SW480 (cell line): ENCODE results near the gene ALB.
A peak's percentile ranks its signal among the peaks of the same experiment; 100 is the strongest.

ENCODE experiments used
- DNase-seq: peaks from one replicate; pipeline ENCODE4 v3.0.0-alpha.2; 2016; ENCODE audit warnings: low spot score

ALB gene

GRCh38 chr4:73409012-73409862, 5.2 kb downstream of the ALB start:
- DNase-seq, result no peak

GRCh38 chr4:73409978-73410548, 6.0 kb downstream of the ALB start:
- no peak for DNase-seq

GRCh38 chr4:73410916-73411730, 7.0 kb downstream of the ALB start:
- DNase-seq, result no peak

DNA sequence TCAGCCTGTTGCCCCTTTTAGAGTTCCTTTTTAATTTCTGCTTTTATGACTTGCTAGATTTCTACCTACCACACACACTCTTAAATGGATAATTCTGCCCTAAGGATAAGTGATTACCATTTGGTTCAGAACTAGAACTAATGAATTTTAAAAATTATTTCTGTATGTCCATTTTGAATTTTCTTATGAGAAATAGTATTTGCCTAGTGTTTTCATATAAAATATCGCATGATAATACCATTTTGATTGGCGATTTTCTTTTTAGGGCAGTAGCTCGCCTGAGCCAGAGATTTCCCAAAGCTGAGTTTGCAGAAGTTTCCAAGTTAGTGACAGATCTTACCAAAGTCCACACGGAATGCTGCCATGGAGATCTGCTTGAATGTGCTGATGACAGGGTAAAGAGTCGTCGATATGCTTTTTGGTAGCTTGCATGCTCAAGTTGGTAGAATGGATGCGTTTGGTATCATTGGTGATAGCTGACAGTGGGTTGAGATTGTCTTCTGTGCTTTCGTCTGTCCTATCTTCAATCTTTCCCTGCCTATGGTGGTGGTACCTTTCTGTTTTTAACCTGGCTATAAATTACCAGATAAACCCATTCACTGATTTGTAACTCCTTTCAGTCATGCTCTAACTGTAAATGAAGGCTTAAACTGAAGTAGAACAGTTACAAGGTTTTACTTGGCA, 7.8 kb downstream of the ALB start:
- DNase-seq, result no peak

- DNase-seq, result no peak
These were observed 9.2 kb downstream of the ALB start for GRCh38 chr4:73413294-73413755.

DNA sequence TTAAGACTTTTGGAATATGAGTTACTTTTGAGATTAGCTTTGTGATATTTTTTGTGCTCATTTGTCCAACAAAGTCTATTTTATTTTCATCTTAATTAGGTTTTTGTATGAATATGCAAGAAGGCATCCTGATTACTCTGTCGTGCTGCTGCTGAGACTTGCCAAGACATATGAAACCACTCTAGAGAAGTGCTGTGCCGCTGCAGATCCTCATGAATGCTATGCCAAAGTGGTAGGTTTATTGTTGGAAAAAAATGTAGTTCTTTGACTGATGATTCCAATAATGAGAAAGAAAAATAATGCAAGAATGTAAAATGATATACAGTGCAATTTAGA, 10.8 kb downstream of the ALB start:
- DNase-seq, result no peak

DNA sequence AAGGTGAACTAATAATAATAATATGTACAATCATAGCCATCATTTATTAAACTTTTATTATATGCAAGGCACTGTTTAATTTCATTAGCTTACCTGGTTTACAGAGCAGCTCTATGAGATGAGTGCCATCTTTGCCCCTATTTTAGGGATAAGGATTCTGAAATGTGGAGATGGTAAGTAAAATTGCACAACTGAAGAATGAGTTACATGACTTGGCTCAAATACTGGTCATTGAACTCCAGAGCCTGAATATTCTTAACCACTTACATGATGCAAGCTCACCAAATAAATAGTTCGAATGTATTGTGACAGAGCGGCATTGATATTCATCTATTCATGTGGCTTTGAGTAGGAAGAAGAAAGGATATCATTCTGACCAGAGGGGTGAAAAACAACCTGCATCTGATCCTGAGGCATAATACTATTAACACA, 11.7 kb downstream of the ALB start:
- DNase-seq, result peak; percentile 85

- no peak for DNase-seq
These were observed 12.5 kb downstream of the ALB start for GRCh38 chr4:73416423-73417087.

DNA sequence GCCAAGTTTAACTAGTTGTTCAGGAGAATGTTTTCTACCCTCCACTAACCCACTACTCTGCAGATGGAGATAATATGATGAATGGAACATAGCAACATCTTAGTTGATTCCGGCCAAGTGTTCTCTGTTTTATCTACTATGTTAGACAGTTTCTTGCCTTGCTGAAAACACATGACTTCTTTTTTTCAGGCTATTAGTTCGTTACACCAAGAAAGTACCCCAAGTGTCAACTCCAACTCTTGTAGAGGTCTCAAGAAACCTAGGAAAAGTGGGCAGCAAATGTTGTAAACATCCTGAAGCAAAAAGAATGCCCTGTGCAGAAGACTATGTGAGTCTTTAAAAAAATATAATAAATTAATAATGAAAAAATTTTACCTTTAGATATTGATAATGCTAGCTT, 13.3 kb downstream of the ALB start:
- DNase-seq, result no peak

DNA sequence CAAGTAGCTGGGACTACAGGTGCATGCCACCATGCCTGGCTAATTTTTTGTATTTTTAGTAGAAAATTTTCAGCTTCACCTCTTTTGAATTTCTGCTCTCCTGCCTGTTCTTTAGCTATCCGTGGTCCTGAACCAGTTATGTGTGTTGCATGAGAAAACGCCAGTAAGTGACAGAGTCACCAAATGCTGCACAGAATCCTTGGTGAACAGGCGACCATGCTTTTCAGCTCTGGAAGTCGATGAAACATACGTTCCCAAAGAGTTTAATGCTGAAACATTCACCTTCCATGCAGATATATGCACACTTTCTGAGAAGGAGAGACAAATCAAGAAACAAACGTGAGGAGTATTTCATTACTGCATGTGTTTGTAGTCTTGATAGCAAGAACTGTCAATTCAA, 13.9 kb downstream of the ALB start:
- DNase-seq, result no peak

DNA sequence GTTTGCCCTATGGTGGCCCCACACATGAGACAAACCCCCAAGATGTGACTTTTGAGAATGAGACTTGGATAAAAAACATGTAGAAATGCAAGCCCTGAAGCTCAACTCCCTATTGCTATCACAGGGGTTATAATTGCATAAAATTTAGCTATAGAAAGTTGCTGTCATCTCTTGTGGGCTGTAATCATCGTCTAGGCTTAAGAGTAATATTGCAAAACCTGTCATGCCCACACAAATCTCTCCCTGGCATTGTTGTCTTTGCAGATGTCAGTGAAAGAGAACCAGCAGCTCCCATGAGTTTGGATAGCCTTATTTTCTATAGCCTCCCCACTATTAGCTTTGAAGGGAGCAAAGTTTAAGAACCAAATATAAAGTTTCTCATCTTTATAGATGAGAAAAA, 14.6 kb downstream of the ALB start:
- no peak for DNase-seq

- no peak for DNase-seq
These were observed 15.3 kb downstream of the ALB start for GRCh38 chr4:73419106-73420038.

- DNase-seq, result peak; percentile 31
These were observed 16.5 kb downstream of the ALB start for GRCh38 chr4:73420615-73421014.

DNA sequence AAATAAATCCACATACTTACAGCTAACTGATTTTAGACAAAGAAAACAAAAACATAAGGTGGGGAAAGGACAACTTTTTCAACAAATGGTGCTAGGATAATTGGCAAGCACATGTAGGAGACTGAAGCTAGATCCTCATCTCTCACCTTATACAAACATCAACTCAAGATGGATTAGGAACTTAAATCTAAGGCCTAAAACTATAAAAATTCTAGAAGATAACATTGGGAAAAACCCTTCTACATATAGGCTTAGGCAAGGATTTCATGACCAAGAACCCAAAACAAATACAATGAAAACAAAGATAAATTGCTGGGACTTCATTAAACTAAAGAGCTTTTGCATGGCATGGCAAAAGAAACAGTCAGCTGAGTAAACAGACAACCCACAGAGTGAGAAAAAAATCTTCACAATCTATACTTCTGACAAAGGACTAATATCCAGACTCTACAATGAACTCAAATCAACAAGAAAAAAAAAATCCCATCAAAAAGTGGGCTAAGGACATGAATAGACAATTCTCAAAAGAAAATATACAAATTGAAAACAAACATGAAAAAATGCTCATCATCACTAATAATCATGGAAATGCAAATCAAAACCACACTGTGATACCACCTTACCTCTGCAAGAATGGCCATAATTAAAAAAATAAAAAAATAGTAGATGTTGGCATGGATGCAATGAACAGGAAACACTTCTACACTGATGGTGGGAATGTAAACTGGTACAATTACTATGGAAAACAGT, 17.8 kb downstream of the ALB start:
- DNase-seq, result no peak

GRCh38 chr4:73422458-73422752, 18.3 kb downstream of the ALB start:
- DNase-seq, result no peak

GRCh38 chr4:73423184-73423583, 19.1 kb downstream of the ALB start:
- no peak for DNase-seq

GRCh38 chr4:73426666-73427065, 22.6 kb downstream of the ALB start:
- no peak for DNase-seq

DNA sequence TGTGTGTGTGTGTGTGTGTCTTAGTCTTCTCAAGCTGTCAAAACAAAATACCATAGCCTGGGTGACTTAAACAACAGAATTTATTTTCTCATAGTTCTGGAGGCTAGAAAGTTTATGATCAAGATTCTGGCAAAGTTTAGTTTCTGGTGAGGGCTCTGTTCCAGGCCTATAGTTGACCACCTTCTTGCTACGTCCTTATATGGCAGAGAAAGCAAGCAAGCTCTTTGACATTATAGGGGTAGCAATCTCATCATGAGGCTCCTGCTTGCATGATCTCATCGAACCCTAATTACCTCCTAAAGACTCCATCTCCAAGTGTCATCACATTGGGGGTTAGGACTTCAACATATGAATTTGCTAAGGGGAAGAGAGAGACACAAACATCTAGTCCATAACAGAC, 25.0 kb downstream of the ALB start:
- DNase-seq, result no peak

GRCh38 chr4:73429826-73430587, 25.9 kb downstream of the ALB start:
- no peak for DNase-seq

DNA sequence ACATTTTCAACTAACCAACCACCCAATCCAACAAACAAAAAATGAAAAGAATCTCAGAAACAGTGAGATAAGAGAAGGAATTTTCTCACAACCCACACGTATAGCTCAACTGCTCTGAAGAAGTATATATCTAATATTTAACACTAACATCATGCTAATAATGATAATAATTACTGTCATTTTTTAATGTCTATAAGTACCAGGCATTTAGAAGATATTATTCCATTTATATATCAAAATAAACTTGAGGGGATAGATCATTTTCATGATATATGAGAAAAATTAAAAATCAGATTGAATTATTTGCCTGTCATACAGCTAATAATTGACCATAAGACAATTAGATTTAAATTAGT, 27.7 kb downstream of the ALB start:
- no peak for DNase-seq
